Endothelial cell of umbilical vein (primary cell): ENCODE data around the gene CCNK. TPM values are rescaled to one million over a fixed set of nuclear protein-coding genes. Genes with fewer than 3 reads are reported as not detected.

ENCODE experiments used
- BruUV-seq: library from RNA; stranded (reverse); fragments of 400-500 nt; replicated peaks from 2 replicates; lab custom pipeline; 2021; lab: Mats Ljungman, UMichigan
- CTCF ChIA-PET: fragments of 300-600, 350-600 bp; sonication (Branson Sonifier 250); formaldehyde crosslinking; loops from one replicate; lab custom pipeline; 2021; ENCODE audit warnings: antibody characterized with exemption, inconsistent platforms; lab: Charles Lee
- POLR2A ChIA-PET: fragments of 300-600, 350-600 bp; sonication (Branson Sonifier 250); formaldehyde crosslinking; loops from one replicate; lab custom pipeline; 2021; ENCODE audit warnings: antibody characterized with exemption, inconsistent platforms; lab: Charles Lee
- DNase-seq: peaks from one replicate; pipeline ENCODE4 v3.0.0-alpha.2; 2011; ENCODE audit warnings: low read depth, low spot score
- FAIRE-seq: peaks from 2 replicates; lab custom pipeline; 2011; peaks lifted over from hg19 to GRCh38; lab: Jason Lieb, UNC
- H2AFZ ChIP-seq: 2 replicates; pipeline ENCODE4 v1.6.0; 2012; ENCODE audit warnings: low read depth, low read length, control low read depth, inconsistent platforms
- H3K27ac ChIP-seq: 2 replicates; pipeline ENCODE4 v1.5.1; 2011; ENCODE audit warnings: low read depth, mild to moderate bottlenecking, control low read depth, low read length, moderate library complexity; ENCODE audit not compliant: insufficient read depth
- H3K27me3 ChIP-seq, 2 experiments: 2 replicates each; pipeline versions ENCODE4 v1.6.0 to v1.6.1; 2011; ENCODE audit warnings: low read length in 2 of 2, mixed read lengths in 1 of 2; ENCODE audit not compliant: control insufficient read depth in 2 of 2, insufficient read depth in 2 of 2
- H3K36me3 ChIP-seq, 2 experiments: 2 replicates in 1 of 2; 3 replicates in 1 of 2; pipeline ENCODE4 v1.5.1; 2011; ENCODE audit warnings: low read length in 2 of 2, mild to moderate bottlenecking in 1 of 2, moderate library complexity in 1 of 2; ENCODE audit not compliant: control insufficient read depth in 2 of 2, insufficient read depth in 2 of 2; ENCODE audit errors: extremely low read depth in 1 of 2
- H3K4me1 ChIP-seq: 3 replicates; pipeline ENCODE4 v1.5.1; 2011; ENCODE audit warnings: mild to moderate bottlenecking, low read length; ENCODE audit not compliant: control insufficient read depth, insufficient read depth; ENCODE audit errors: extremely low read depth
- H3K4me2 ChIP-seq: 2 replicates; pipeline ENCODE4 v1.6.1; 2011; ENCODE audit warnings: low read length, control low read depth, mixed read lengths; ENCODE audit not compliant: insufficient read depth
- H3K4me3 ChIP-seq, 3 experiments: fragments of 200-600 bp in 1 of 3; sonication (generic), shearing (Covaris generic) in 1 of 3; replicated peaks in 1 of 3; 2 replicates each; pipeline ENCODE4 v1.5.1; 2011 to 2016; ENCODE audit warnings: control low read depth in 3 of 3, low read length in 3 of 3, mild to moderate bottlenecking in 2 of 3, inconsistent platforms in 1 of 3, low read depth in 1 of 3, moderate library complexity in 1 of 3; ENCODE audit not compliant: insufficient read depth in 1 of 3
- H3K79me2 ChIP-seq: 2 replicates; pipeline ENCODE4 v1.6.0; 2012; ENCODE audit warnings: low read length, inconsistent platforms; ENCODE audit not compliant: control insufficient read depth, insufficient read depth
- H3K9ac ChIP-seq: replicated peaks from 2 replicates; pipeline ENCODE3; 2011; ENCODE audit warnings: low read length, control low read depth; ENCODE audit not compliant: insufficient read depth; ENCODE audit errors: extremely low read depth
- H3K9me1 ChIP-seq: replicated peaks from 3 replicates; pipeline ENCODE4 v1.6.0; 2011; ENCODE audit warnings: mild to moderate bottlenecking, low read length; ENCODE audit not compliant: control insufficient read depth, insufficient read depth; ENCODE audit errors: extremely low read depth
- H3K9me3 ChIP-seq: replicated peaks from 2 replicates; pipeline ENCODE4 v1.5.1; 2012; ENCODE audit warnings: low read length, inconsistent platforms; ENCODE audit not compliant: control insufficient read depth, insufficient read depth
- H4K20me1 ChIP-seq: replicated peaks from 2 replicates; pipeline ENCODE3; 2011; ENCODE audit warnings: mild to moderate bottlenecking, low read length; ENCODE audit not compliant: control insufficient read depth, insufficient read depth; ENCODE audit errors: extremely low read depth
- EZH2 ChIP-seq: IDR thresholded peaks from 2 replicates; pipeline ENCODE4 v1.6.1; 2012; ENCODE audit warnings: borderline replicate concordance, low read depth, mild to moderate bottlenecking, moderate library complexity, low read length, inconsistent platforms; ENCODE audit not compliant: severe bottlenecking
- GATA2 ChIP-seq: IDR thresholded peaks from 2 replicates; pipeline ENCODE4 v1.7.0; 2011; ENCODE audit warnings: low read depth, mild to moderate bottlenecking, moderate library complexity, mixed read lengths, low read length; ENCODE audit not compliant: insufficient read length, insufficient read depth
- JUN ChIP-seq: IDR thresholded peaks from 2 replicates; pipeline ENCODE4 v1.6.1; 2011; ENCODE audit warnings: borderline replicate concordance, low read depth; ENCODE audit not compliant: insufficient read length, insufficient read depth
- MAX ChIP-seq: IDR thresholded peaks from 2 replicates; pipeline ENCODE4 v1.6.1; 2011; ENCODE audit not compliant: insufficient read depth, insufficient read length
- MYC ChIP-seq: IDR thresholded peaks from one replicate; pipeline ENCODE4 v1.6.1; 2011; ENCODE audit warnings: mild to moderate bottlenecking, low read depth, low read length
- POLR2AphosphoS5 ChIP-seq: IDR thresholded peaks from 2 replicates; pipeline ENCODE4 v1.6.1; 2012; ENCODE audit warnings: low read depth, mild to moderate bottlenecking, control low read depth, low read length, moderate library complexity; ENCODE audit not compliant: insufficient read depth
- dilution Hi-C: fragments of 300-500 bp; cut with MboI; formaldehyde crosslinking; loops from one replicate; pipeline ENCODE4 v1.15.0; 2019; ENCODE audit warnings: low sequenced_read_pairs; ENCODE audit not compliant: extremely low pct_ligation_motif_present
- intact Hi-C: fragments of 100-400 bp; cut with micrococcal nuclease; formaldehyde crosslinking; loops from one replicate; pipeline ENCODE4 v1.10.0; 2022
- polyA plus RNA-seq, 4 experiments: library from polyadenylated mRNA; depleted of rRNA in 3 of 4; stranded (reverse) in 3 of 4; unstranded in 1 of 4; fragments of >200 nt; gene quantifications; 2 replicates each; pipeline versions ENCODE4 v1.2.1 to v1.2.3, GENCODE V29; 2011 to 2012; ENCODE audit warnings: missing spikeins in 1 of 4
- total RNA-seq: library from RNA; stranded (reverse); gene quantifications from 2 replicates; pipeline ENCODE4 v1.2.3, GENCODE V29; 2021
- TF ChIP-seq, protein P1 (sequence below), 2 donors: IDR thresholded peaks; 1 replicate in 1 of 2; 2 replicates in 1 of 2; pipeline ENCODE4 v1.5.1; 2011; ENCODE audit warnings: low read length in 2 of 2, mild to moderate bottlenecking in 2 of 2, moderate library complexity in 2 of 2, control low read depth in 1 of 2, inconsistent platforms in 1 of 2, low read depth in 1 of 2; ENCODE audit not compliant: insufficient read depth in 1 of 2; ENCODE audit errors: extremely low read depth in 1 of 2

Gene CCNK
- total and polyA plus RNA-seq, 2 donors (not counting 3 experiments of a cell fraction or from before 2014, with no cell fraction given) = 11.9 to 59.3 TPM

DNA sequence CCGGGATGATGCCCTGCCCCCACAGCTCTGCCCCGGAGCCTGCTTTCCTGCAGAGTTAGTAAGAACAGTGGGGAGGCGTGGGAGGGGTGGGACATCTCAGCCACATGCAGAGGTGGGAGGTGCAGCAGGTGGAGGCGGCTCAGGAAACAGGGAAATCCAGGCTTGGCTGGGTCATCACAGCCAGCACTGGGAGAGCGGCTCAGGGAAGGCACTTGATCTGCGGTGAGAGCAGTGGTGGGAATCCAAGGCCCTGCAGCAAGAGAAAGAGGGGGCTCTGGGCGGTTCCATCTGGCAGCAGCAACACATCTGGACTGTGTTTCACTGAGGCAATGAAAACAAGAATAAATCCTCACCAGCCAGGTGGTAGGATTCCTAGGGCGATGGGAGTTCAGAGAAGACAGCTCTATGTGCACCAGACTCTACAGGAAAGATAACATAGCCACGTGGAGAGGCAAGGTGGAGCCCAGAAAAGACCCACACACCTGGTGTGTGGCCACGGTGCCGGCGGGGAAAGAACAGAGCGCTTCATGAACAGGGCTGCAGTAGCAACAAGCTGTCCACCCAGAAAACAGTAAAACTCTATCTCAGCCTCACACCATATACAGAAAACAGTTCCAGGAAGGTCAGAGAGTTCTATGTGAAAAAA is 65.1 kb downstream of the CCNK start:
- DNase-seq (no peak), FAIRE-seq (no peak)
- Histone ChIP-seq H3K36me3 (no peaks in the 10 kb centered on the region), H3K9ac (no peak overlapping the region), H3K4me3 (no peak overlapping the region), H4K20me1 (no peaks in the 10 kb centered on the region), H3K4me1 (no peaks in the 10 kb centered on the region), H3K27ac (no peak overlapping the region), H3K9me1 (no peaks in the 10 kb centered on the region), H3K79me2 (no peaks in the 10 kb centered on the region), H3K4me2 (no peak overlapping the region), H3K9me3 (no peaks in the 10 kb centered on the region), H2AFZ (no peak overlapping the region), H3K27me3 (no peaks in the 10 kb centered on the region)
- no TSS peak for BruUV-seq
- ChIA-PET CTCF (interaction anchor here (1.0 kb wide), 1 partner anchor 184 kb away, joined by 3 read pairs; no protein-coding TSS in a partner anchor), POLR2A (no interaction called here)
- intact Hi-C loops = no loop called here
- dilution Hi-C loops = no loop called here
- no peak for TF ChIP-seq MAX
- no peak for TF ChIP-seq JUN
- no peak for TF ChIP-seq GATA2
- TF ChIP-seq POLR2AphosphoS5 = no peak

DNA sequence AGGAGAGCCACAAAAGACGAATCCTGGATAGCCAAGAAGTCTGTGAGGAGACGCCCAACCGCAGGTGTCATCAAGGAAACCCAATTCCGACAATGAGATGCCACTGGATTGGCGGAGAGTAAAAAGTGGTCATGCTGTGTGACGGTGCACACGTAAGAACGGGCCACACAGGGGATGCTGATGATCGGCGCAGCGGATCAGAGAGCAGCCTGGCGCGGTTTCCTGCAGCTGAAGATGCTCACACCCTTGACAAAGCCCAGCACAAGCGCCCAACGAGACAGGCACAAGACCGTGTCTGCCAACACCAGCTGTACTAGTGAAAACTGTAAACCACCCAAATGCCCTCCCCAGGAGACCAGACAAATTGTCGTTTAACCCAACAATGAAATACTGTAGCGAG is 67.0 kb downstream of the CCNK start:
- POLR2A ChIA-PET = no interaction called here
- no peaks in the 10 kb centered on the region for H3K36me3 ChIP-seq
- no peaks in the 10 kb centered on the region for H3K27me3 ChIP-seq
- H3K79me2 ChIP-seq = no peaks in the 10 kb centered on the region
- no peaks in the 10 kb centered on the region for H4K20me1 ChIP-seq
- DNase-seq (no peak), FAIRE-seq (no peak)
- no peak overlapping the region for H3K9ac ChIP-seq
- TF ChIP-seq POLR2AphosphoS5 (no peak), MYC (no peak), EZH2 (no peak), GATA2 (no peak)
- TF ChIP-seq, protein P1, sequence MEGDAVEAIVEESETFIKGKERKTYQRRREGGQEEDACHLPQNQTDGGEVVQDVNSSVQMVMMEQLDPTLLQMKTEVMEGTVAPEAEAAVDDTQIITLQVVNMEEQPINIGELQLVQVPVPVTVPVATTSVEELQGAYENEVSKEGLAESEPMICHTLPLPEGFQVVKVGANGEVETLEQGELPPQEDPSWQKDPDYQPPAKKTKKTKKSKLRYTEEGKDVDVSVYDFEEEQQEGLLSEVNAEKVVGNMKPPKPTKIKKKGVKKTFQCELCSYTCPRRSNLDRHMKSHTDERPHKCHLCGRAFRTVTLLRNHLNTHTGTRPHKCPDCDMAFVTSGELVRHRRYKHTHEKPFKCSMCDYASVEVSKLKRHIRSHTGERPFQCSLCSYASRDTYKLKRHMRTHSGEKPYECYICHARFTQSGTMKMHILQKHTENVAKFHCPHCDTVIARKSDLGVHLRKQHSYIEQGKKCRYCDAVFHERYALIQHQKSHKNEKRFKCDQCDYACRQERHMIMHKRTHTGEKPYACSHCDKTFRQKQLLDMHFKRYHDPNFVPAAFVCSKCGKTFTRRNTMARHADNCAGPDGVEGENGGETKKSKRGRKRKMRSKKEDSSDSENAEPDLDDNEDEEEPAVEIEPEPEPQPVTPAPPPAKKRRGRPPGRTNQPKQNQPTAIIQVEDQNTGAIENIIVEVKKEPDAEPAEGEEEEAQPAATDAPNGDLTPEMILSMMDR (IDR thresholded peaks at IDR 0.05; ENCODE audit: extremely low read depth in 1 of 2, insufficient read depth in 1 of 2, low read depth in 1 of 2, low read length in 2 of 2) = no peak
- H3K9me1 ChIP-seq = no peaks in the 10 kb centered on the region
- BruUV-seq = no TSS peak
- H3K4me1 ChIP-seq = no peaks in the 10 kb centered on the region
- no peak overlapping the region for H3K4me2 ChIP-seq
- dilution Hi-C loops = no loop called here
- CTCF ChIA-PET = interaction anchor here (1.2 kb wide), 1 partner anchor 25 kb away, joined by 3 read pairs; no protein-coding TSS in a partner anchor
- H3K4me3 ChIP-seq = no peak overlapping the region
- no peaks in the 10 kb centered on the region for H3K9me3 ChIP-seq
- no peak overlapping the region for H3K27ac ChIP-seq
- H2AFZ ChIP-seq = no peak overlapping the region
- intact Hi-C loops = no loop called here
